DND-41 (cell line): ENCODE results near the gene E2F4.

ENCODE experiments used
- ATAC-seq: fragments of 200-7000 bp; cut with Tn5 transposase; 3 replicates; pipeline ENCODE4 v1.9.1; 2021; ENCODE audit warnings: low read depth; ENCODE audit not compliant: insufficient read depth
- DNase-seq: peaks from one replicate; pipeline ENCODE4 v3.0.0-alpha.2; 2020
- H2AFZ ChIP-seq: 2 replicates; pipeline ENCODE4 v1.6.0; 2012; ENCODE audit warnings: low read depth, low read length
- H3K27ac ChIP-seq: 2 replicates; pipeline ENCODE4 v1.5.1; 2012; ENCODE audit warnings: low read length, inconsistent platforms
- H3K27me3 ChIP-seq: fragments of 200-600 bp; sonication (generic); 2 replicates; pipeline ENCODE4 v1.6.0; 2012; ENCODE audit warnings: low read length, mild to moderate bottlenecking, inconsistent platforms; ENCODE audit not compliant: insufficient read depth, poor library complexity
- H3K36me3 ChIP-seq: 2 replicates; pipeline ENCODE4 v1.5.1; 2012; ENCODE audit warnings: low read length, inconsistent platforms; ENCODE audit not compliant: insufficient read depth
- H3K4me1 ChIP-seq: 2 replicates; pipeline ENCODE4 v1.5.1; 2012; ENCODE audit warnings: mild to moderate bottlenecking, low read length; ENCODE audit not compliant: insufficient read depth
- H3K4me2 ChIP-seq: 2 replicates; pipeline ENCODE4 v1.6.0; 2012; ENCODE audit warnings: mild to moderate bottlenecking, moderate library complexity, low read length, inconsistent platforms; ENCODE audit not compliant: insufficient read depth
- H3K4me3 ChIP-seq, 2 experiments: fragments of 200-600 bp in 1 of 2; shearing (Covaris generic) in 1 of 2; 2 replicates each; pipeline ENCODE4 v1.5.1; 2012 to 2016; ENCODE audit warnings: inconsistent platforms in 2 of 2, low read length in 2 of 2, mild to moderate bottlenecking in 2 of 2, low read depth in 1 of 2, moderate library complexity in 1 of 2
- H3K79me2 ChIP-seq: 2 replicates; pipeline ENCODE4 v1.6.0; 2012; ENCODE audit warnings: low read length, inconsistent platforms; ENCODE audit not compliant: insufficient read depth
- H3K9ac ChIP-seq: 2 replicates; pipeline ENCODE4 v1.6.0; 2012; ENCODE audit warnings: low read depth, mild to moderate bottlenecking, inconsistent platforms, low read length, moderate library complexity
- H3K9me3 ChIP-seq: 2 replicates; pipeline ENCODE4 v1.5.1; 2012; ENCODE audit warnings: low read length, moderate library complexity, mild to moderate bottlenecking, inconsistent platforms; ENCODE audit not compliant: insufficient read depth, severe bottlenecking
- H4K20me1 ChIP-seq: 2 replicates; pipeline ENCODE4 v1.6.0; 2012; ENCODE audit warnings: low read length; ENCODE audit not compliant: insufficient read depth
- EZH2 ChIP-seq: IDR thresholded peaks from 3 replicates; pipeline ENCODE4 v1.6.1; 2012; ENCODE audit warnings: borderline replicate concordance, low read depth, mild to moderate bottlenecking, moderate library complexity, low read length, inconsistent platforms; ENCODE audit not compliant: severe bottlenecking
- TF ChIP-seq, protein P1 (sequence below): IDR thresholded peaks from 2 replicates; pipeline ENCODE4 v1.5.1; 2012; ENCODE audit warnings: borderline replicate concordance, low read length, moderate library complexity, mild to moderate bottlenecking; ENCODE audit not compliant: poor library complexity, severe bottlenecking; ENCODE audit errors: extremely low read depth

E2F4 gene

DNA sequence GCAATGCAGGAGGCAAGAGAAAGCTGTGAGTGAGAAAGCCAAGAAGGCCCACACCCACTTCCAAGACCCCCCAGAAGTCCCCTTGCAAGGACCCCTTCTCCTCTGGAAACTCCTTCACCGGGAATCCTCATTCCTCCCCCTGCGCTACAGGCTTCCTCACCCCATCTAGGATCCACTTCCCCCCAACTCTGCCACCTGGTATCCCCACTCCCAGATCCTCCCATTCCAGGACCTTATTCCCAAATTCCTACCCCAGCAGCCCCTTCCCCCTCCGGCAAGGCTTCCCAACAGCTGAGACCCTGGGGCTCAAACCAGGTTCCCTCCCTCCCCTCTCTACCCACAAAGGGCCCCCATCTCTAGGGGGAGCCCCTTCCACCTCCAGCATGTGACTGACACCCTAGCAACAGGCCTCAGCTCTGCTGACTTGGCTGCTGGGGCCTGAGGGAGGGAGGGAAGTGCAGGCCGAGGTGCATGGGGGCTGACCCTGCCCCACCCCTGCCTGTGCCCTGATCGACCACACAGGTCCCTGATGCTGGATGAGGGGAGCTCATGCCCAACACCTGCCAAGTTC, 25.3 kb upstream of the E2F4 start:
- H3K27me3 ChIP-seq: no peaks in the 10 kb centered on the region
- H4K20me1 ChIP-seq: peaks cover 6% of the 10 kb centered on the region
- no peak overlapping the region for H2AFZ ChIP-seq
- ATAC-seq (no peak), DNase-seq (no peak)
- no peak overlapping the region for H3K9ac ChIP-seq
- H3K9me3 ChIP-seq: no peaks in the 10 kb centered on the region
- TF ChIP-seq, protein P1, sequence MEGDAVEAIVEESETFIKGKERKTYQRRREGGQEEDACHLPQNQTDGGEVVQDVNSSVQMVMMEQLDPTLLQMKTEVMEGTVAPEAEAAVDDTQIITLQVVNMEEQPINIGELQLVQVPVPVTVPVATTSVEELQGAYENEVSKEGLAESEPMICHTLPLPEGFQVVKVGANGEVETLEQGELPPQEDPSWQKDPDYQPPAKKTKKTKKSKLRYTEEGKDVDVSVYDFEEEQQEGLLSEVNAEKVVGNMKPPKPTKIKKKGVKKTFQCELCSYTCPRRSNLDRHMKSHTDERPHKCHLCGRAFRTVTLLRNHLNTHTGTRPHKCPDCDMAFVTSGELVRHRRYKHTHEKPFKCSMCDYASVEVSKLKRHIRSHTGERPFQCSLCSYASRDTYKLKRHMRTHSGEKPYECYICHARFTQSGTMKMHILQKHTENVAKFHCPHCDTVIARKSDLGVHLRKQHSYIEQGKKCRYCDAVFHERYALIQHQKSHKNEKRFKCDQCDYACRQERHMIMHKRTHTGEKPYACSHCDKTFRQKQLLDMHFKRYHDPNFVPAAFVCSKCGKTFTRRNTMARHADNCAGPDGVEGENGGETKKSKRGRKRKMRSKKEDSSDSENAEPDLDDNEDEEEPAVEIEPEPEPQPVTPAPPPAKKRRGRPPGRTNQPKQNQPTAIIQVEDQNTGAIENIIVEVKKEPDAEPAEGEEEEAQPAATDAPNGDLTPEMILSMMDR: no peak
- TF ChIP-seq EZH2: no peak
- H3K4me3 ChIP-seq: no peak overlapping the region
- H3K79me2 ChIP-seq: 0 out of 2 replicates have a peak, but pooled peaks cover 2% of the 10 kb centered on the region
- H3K4me1 ChIP-seq: peaks cover 25% of the 10 kb centered on the region
- no peak overlapping the region for H3K27ac ChIP-seq
- no peak overlapping the region for H3K4me2 ChIP-seq
- H3K36me3 ChIP-seq: no peaks in the 10 kb centered on the region

- H3K27me3 ChIP-seq: no peaks in the 10 kb centered on the region
- no peak overlapping the region for H3K9ac ChIP-seq
- ATAC-seq: no peak
These were observed 24.4 kb upstream of the E2F4 start for GRCh38 chr16:67167588-67167987.

GRCh38 chr16:67169011-67169451, 22.9 kb upstream of the E2F4 start:
- H4K20me1 ChIP-seq: peaks cover 10% of the 10 kb centered on the region
- peaks cover 23% of the 10 kb centered on the region for H3K4me1 ChIP-seq
- H3K9ac ChIP-seq: peak overlapping the region; percentile 45; the same call in 1 of the 2 replicates
- ATAC-seq (no peak), DNase-seq (no peak)
- no peaks in the 10 kb centered on the region for H3K36me3 ChIP-seq
- no peaks in the 10 kb centered on the region for H3K9me3 ChIP-seq
- no peak overlapping the region for H3K27ac ChIP-seq
- no peak overlapping the region for H2AFZ ChIP-seq
- H3K4me2 ChIP-seq: peak overlapping the region; percentile 63
- no peak for TF ChIP-seq EZH2
- TF ChIP-seq, protein P1: no peak
- no peaks in the 10 kb centered on the region for H3K79me2 ChIP-seq
- H3K27me3 ChIP-seq: peaks cover under 1% of the 10 kb centered on the region
- no peak overlapping the region; a peak in 1 of 4 replicates for H3K4me3 ChIP-seq

More at GRCh38 chr16:67167588-67167987, 24.4 kb upstream of the E2F4 start:
- peaks cover 6% of the 10 kb centered on the region for H4K20me1 ChIP-seq
- H3K4me2 ChIP-seq: no peak overlapping the region
- H3K36me3 ChIP-seq: no peaks in the 10 kb centered on the region
- peaks cover 21% of the 10 kb centered on the region for H3K4me1 ChIP-seq
- DNase-seq: no peak
- H3K4me3 ChIP-seq: no peak overlapping the region
- no peaks in the 10 kb centered on the region for H3K79me2 ChIP-seq
- H2AFZ ChIP-seq: no peak overlapping the region
- no peak overlapping the region for H3K27ac ChIP-seq
- H3K9me3 ChIP-seq: no peaks in the 10 kb centered on the region
- no peak for TF ChIP-seq EZH2
- TF ChIP-seq, protein P1: no peak
